Right lobe of liver (tissue), 4 donors: ENCODE data around the gene PRKCZ.

Experiments used
- POLR2A ChIP-seq: fragments of 450-650 bp; IDR thresholded peaks from one replicate; pipeline ENCODE4 v1.6.1; 2017; ENCODE audit warnings: antibody characterized with exemption, mild to moderate bottlenecking
- TF ChIP-seq, protein P1 (sequence below), 4 donors: fragments of 200-600 bp in 3 of 4; fragments of 450-650 bp in 1 of 4; IDR thresholded peaks; one replicate each; pipeline versions ENCODE4 v1.5.1 to v1.8.0; 2016 to 2022; ENCODE audit warnings: antibody characterized with exemption in 4 of 4, mild to moderate bottlenecking in 2 of 4
- donor health status: DM: no; HTN: no; CAD: no.
- donor health status: DM: no; HTN: no; CAD: no.
- donor health status: DM: no; HTN: yes; CAD: no.

DNA sequence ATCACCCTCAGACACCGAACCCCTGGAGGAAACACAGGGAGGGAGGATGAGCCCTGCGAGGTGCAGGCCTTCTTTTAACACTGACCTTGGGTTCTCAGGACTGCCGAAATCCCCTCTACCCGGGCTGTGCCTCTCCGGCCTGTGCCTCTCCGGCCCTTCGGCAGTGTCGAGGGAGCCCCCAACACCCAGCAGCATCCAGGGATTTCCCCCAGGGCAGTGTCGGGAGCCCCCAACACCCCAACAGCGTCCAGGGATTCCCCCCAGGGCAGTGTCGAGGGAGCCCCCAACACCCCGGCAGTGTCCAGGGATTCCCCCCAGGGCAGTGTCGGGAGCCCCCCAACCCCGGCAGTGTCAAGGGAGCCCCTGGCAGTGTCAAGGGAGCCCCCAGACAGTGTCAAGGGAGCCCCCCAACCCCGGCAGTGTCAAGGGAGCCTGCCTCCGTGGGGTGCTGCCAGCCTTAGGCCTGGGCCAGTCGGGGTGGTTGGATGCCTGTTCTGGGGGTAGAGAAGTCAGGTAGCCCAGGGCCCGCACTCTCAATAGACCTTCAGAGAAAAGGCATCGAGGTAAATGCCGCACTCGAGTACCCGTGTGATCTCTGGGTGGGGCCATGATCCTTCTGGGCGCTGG, 57.5 kb downstream of the PRKCZ start:
- TF ChIP-seq, protein P1, sequence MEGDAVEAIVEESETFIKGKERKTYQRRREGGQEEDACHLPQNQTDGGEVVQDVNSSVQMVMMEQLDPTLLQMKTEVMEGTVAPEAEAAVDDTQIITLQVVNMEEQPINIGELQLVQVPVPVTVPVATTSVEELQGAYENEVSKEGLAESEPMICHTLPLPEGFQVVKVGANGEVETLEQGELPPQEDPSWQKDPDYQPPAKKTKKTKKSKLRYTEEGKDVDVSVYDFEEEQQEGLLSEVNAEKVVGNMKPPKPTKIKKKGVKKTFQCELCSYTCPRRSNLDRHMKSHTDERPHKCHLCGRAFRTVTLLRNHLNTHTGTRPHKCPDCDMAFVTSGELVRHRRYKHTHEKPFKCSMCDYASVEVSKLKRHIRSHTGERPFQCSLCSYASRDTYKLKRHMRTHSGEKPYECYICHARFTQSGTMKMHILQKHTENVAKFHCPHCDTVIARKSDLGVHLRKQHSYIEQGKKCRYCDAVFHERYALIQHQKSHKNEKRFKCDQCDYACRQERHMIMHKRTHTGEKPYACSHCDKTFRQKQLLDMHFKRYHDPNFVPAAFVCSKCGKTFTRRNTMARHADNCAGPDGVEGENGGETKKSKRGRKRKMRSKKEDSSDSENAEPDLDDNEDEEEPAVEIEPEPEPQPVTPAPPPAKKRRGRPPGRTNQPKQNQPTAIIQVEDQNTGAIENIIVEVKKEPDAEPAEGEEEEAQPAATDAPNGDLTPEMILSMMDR (IDR thresholded peaks at IDR 0.05), result no peak
- TF ChIP-seq POLR2A, result no peak
